Aorta (tissue), 5 donors: ENCODE measurements around the gene XCL2. TPM values are rescaled to one million over a fixed set of nuclear protein-coding genes. Genes with fewer than 3 reads are reported as not detected.

Experiments
- ATAC-seq: fragments of 200-7000 bp; cut with Tn5 transposase; one replicate; pipeline ENCODE4 v1.9.1; 2022; ENCODE audit warnings: moderate library complexity; ENCODE audit not compliant: low FRiP score
- DNase-seq, 2 donors: peaks; one replicate each; pipeline ENCODE4 v3.0.0-alpha.2; 2020
- H3K27ac ChIP-seq, 2 donors: one replicate each; pipeline ENCODE4 v1.5.1; 2013; ENCODE audit warnings: low read length in 2 of 2, mild to moderate bottlenecking in 2 of 2, moderate library complexity in 2 of 2, control low read depth in 1 of 2, inconsistent platforms in 1 of 2, low read depth in 1 of 2
- H3K27me3 ChIP-seq, 2 donors: one replicate each; pipeline ENCODE4 v1.6.1; 2013; ENCODE audit warnings: control low read depth in 1 of 2, low read length in 1 of 2, mild to moderate bottlenecking in 1 of 2, moderate library complexity in 1 of 2; ENCODE audit not compliant: insufficient read depth in 2 of 2, control insufficient read depth in 1 of 2
- H3K36me3 ChIP-seq, 2 donors: one replicate each; pipeline ENCODE4 v1.6.1; 2013; ENCODE audit warnings: control low read depth in 1 of 2, low read length in 1 of 2, mild to moderate bottlenecking in 1 of 2; ENCODE audit not compliant: insufficient read depth in 2 of 2, control insufficient read depth in 1 of 2
- H3K4me1 ChIP-seq, 2 donors: one replicate each; pipeline ENCODE4 v1.6.1; 2013; ENCODE audit warnings: low read length in 2 of 2, control low read depth in 1 of 2, mild to moderate bottlenecking in 1 of 2, moderate library complexity in 1 of 2; ENCODE audit not compliant: insufficient read depth in 2 of 2, control insufficient read depth in 1 of 2
- H3K4me3 ChIP-seq, 2 donors: one replicate each; pipeline ENCODE4 v1.5.1; 2013; ENCODE audit warnings: low read length in 2 of 2, control low read depth in 1 of 2, mild to moderate bottlenecking in 1 of 2
- H3K9me3 ChIP-seq: one replicate; pipeline ENCODE4 v1.6.1; 2013; ENCODE audit warnings: mild to moderate bottlenecking, low read length; ENCODE audit not compliant: control insufficient read depth
- WGBS, 2 donors: extraction: QIAGEN DNeasy Blood & Tissue Kit; methylation state at CpG; one replicate each; pipeline ENCODE4 v1.1.7; 2013; 5-methylcytosine and 5-hydroxymethylcytosine counted together
- intact Hi-C, 2 donors: fragments of 100-400 bp; cut with DNase I; formaldehyde crosslinking; loops; one replicate each; pipeline versions ENCODE4 v1.14.2 to v1.15.0; 2022
- polyA plus RNA-seq, 2 donors: library from polyadenylated mRNA; stranded (reverse); fragments of 200-250 nt; gene quantifications; one replicate each; pipeline ENCODE4 v1.2.3, GENCODE V29; 2013
- total RNA-seq, 2 donors: library from RNA; stranded (reverse); fragmentation: NEBNext Ultra II Directional; extraction: Animal tissue kit (Norgen Biotek cat#: 25700); gene quantifications; one replicate each; pipeline ENCODE4 v1.2.1, GENCODE V29; 2021
- donor health status: healthy with polysubstance abuse.
- donor health status: Bipolar disorder and iron deficiency.
- donor health status: DM: no; HTN: no; CAD: no.
- donor health status: DM: no; HTN: no; CAD: no.
- donor health status: DM: yes; HTN: yes; CAD: no.

Gene XCL2
- total and polyA plus RNA-seq, 4 donors: 1.1 TPM; not detected in 3

DNA sequence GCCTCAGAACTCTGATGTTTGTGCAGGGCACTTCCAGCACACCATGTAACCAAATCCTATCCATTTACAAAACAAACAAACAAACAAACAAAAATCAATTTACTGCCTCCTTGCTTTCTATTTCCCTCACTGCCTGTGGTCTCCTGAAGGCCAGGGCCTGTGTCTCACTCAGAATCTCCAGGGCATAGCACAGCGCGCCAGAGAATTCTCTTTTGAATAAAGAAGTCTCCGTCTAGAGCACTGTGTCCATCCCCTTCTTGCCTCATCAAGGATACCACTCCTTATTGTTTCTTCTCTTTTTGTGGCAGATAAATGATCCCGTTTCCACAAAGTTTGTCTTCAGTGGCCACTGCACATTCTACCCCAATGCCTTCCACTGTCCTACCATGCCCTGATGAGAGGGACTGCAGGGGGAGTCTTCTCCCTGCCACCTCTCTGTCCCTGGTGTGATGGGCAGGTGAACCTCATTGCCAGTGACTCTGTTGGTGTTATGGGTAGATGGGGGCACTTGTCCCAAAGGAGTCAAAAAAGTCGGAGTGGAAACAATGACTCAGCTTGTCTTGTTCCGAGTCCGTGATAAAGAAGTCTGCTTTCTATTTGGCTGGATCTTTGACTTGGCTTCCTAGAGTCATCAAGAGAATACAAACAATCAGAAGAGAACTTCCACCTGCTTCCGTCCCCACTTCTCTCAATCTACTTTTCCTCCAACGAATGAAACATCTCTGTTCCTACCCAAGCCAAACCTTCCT lies 30.0 kb downstream of the XCL2 start:
- H3K27ac ChIP-seq: no peak overlapping the region

DNA sequence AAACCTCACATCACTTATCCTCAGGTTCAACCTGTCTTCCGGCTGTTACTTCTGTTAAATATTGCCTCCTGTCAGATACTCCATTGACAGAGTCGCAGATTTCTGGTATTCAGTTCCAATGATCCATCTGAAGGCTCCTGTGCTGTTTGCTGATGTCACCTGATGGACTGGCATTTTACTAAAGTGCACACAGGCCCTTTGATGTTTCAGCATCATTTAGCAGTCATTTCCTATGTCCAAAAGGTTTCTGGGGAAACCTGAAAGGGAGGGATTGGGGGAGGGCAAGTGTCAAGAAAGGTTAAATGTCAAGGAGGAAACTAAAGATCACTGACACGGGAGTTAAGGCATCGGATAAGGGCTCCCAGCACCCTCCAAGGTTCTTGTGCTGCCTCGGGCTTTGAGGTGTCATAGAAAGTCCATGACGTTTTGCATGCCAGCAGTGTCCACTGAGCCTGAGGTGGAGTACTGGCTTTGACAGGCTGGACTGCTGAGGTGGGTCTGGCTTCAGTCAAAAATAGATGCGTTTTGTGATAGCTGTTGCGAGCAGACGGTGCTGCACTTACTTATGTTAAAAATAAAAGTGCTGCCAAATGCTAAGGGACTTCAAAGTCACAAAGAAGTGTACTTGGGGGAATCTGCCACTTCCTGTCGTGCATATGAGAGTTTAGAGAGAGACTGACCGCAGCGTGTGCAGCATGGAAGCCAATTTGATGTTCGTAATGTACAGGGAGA lies 30.8 kb downstream of the XCL2 start:
- Histone ChIP-seq H3K27ac (no peak overlapping the region), H3K36me3 (no peaks in the 10 kb centered on the region), H3K4me1 (no peaks in the 10 kb centered on the region), H3K4me3 (no peak overlapping the region), H3K9me3 (no peaks in the 10 kb centered on the region), H3K27me3 (no peaks in the 10 kb centered on the region)
- no peak for ATAC-seq
- no peak for DNase-seq
- 73 to 82% methylated on average over 13 of the region's 13 CpGs for WGBS, 2 donors
- intact Hi-C loops: no loop called here

More for the DNA sequence above, 30.0 kb downstream of the XCL2 start:
- DNase-seq (no peak), ATAC-seq (peak; percentile 36)
- Histone ChIP-seq H3K9me3 (no peaks in the 10 kb centered on the region), H3K27me3 (no peaks in the 10 kb centered on the region), H3K4me3 (no peak overlapping the region), H3K36me3 (no peaks in the 10 kb centered on the region), H3K4me1 (no peaks in the 10 kb centered on the region)
- intact Hi-C loops: no loop called here
- WGBS, 2 donors: 45 to 47% methylated on average over 9 of the region's 9 CpGs

DNA sequence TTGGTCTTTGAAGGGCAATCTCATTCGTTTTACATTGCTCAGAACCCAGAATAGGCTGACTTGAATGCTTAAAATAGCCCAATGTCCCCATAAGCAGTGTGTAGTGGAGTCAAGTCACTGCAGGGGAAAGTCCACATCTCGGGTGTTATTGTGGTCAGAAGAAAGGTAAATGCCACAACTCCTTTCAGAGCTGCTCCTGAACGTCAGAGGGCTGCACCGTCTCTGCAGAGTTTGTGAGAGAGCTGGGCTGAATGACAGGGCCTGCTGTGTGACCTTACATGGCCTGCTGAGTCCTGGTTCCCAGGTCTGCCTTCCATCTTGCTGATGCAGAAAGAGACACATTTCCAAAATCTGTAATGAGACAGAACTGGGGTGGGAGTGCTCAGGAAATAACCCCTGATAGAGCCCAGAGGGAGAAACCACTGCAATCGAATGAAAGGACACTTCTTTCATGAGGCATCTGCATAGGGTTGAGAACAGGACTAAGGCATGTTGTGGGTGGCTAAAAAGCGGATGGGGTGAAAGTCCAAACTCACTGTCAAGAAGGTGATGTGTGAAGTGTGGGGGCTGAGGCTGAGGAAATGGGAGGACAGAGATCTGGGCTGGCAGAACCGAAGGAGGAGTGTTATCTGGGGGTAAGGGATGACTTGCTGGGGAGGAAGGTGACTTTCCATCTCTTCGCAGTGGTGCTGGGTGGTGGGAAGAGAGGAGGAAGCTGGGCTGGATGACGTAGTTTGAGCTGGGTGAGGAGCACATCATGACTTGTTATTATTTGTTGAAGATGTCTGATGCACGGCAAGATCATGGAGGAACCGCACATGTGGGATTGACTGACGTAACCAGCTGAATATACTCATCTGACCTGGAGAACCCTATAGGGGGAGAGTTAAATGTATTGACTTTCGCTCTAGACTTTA lies 33.7 kb downstream of the XCL2 start:
- Histone ChIP-seq H3K4me3 (no peak overlapping the region), H3K4me1 (no peaks in the 10 kb centered on the region), H3K9me3 (no peaks in the 10 kb centered on the region), H3K36me3 (no peaks in the 10 kb centered on the region), H3K27ac (no peak overlapping the region), H3K27me3 (no peaks in the 10 kb centered on the region)
- intact Hi-C loops: no loop called here
- 77 to 80% methylated on average over 13 of the region's 13 CpGs for WGBS, 2 donors
- DNase-seq: no peak
- no peak for ATAC-seq

DNA sequence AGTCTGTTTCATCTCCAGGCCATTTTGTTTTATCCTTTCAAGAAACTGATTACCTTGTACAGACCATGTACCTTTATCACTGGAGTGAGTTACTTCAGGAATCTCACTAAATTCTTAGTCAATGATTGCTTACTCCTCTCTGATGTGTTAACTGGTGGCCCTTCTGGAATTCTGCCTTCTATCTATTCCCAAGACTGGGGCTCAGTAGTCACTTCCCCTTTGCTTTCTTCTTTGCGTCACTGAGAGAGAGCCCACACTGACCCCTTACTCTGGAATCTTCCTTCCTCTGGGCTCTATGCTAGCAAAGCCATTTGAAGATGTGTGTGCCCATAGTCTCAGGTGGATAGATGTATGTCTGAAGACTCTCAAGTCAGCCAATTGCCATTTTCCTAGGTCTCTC lies 34.6 kb downstream of the XCL2 start:
- Histone ChIP-seq H3K27ac (no peak overlapping the region), H3K27me3 (no peaks in the 10 kb centered on the region), H3K9me3 (no peaks in the 10 kb centered on the region), H3K4me1 (no peaks in the 10 kb centered on the region), H3K4me3 (no peak overlapping the region), H3K36me3 (no peaks in the 10 kb centered on the region)
- WGBS, 2 donors: 90 to 97% methylated on average over 1 of the region's 1 CpG
- intact Hi-C loops: no loop called here
- ATAC-seq (no peak), DNase-seq (no peak)

DNA sequence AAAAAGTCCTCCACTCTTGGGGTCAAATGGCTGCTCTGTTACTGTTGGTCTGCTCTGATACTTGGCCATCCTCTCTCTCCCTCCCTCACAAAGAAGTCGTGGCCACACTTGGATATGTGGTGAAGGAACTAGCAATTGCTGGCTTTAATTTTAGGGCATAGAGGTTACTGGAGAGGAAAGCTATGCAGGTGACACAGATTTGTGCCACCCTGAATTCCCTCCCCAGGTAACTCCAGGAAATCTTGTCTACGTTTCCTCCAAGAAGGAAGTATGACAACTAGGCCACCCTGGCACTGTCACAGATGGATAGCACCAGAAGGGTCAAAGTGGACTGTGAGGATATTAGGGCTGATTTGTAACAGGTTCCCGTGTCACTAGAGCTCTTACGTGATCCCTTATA lies 36.0 kb downstream of the XCL2 start:
- Histone ChIP-seq H3K27me3 (no peaks in the 10 kb centered on the region), H3K4me1 (no peaks in the 10 kb centered on the region), H3K9me3 (no peaks in the 10 kb centered on the region), H3K36me3 (no peaks in the 10 kb centered on the region), H3K4me3 (no peak overlapping the region), H3K27ac (no peak overlapping the region)
- 89 to 94% methylated on average over 4 of the region's 4 CpGs for WGBS, 2 donors
- DNase-seq (no peak), ATAC-seq (no peak)
- intact Hi-C loops: no loop called here

DNA sequence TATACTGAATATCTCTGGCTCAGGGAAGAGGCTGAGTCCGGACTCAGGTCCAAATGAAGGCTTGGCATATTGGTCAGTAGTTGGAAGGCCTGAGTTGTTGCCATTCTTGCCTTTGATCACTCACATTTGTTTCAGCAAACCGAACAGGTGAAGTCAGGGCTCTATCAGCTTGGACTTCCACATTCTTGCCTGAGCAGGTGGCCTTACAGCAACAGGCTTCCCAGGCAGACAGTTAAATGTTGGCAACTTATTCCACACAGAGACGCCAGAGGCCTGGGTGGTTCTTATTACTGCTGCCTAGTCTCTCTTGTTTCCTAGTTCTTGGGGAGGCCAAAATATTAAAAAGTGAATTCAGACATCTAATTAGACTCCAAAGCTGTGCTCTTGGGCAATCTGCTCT lies 36.6 kb downstream of the XCL2 start:
- Histone ChIP-seq H3K36me3 (no peaks in the 10 kb centered on the region), H3K27me3 (no peaks in the 10 kb centered on the region), H3K4me3 (no peak overlapping the region), H3K9me3 (no peaks in the 10 kb centered on the region), H3K4me1 (no peaks in the 10 kb centered on the region), H3K27ac (no peak overlapping the region)
- no peak for ATAC-seq
- no peak for DNase-seq
- intact Hi-C loops: no loop called here
- WGBS, 2 donors: 81 to 87% methylated on average over 3 of the region's 3 CpGs

DNA sequence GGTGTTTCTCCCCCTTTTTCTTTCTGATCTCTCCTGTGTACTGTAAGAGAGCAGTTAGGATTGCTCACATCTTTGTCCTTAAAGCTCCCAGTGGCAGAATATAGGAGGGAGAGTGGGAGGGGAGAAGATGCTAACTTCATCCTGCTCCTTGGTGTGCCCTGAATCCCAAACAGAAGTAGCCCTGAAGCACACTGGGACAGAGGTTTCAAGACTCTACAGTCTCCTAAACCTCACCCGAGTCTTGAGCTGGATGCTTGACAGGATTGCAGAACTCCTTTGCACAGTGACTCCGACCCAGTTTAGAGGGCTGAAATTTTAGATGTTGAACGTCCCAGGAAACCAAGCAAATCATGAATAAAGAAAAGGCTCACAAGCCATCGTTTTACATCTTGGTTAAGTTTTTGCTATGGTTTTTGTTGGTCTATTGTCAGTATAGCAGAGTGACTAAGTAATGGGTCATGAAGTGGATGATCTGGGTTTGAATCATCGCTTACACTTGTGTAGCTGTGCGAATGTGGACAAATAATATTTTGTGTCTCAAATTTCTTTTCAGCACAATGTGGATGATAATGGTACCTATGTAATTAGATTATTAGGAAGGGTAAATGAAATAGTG lies 37.5 kb downstream of the XCL2 start:
- DNase-seq (no peak), ATAC-seq (no peak)
- WGBS, 2 donors: 77 to 84% methylated on average over 6 of the region's 6 CpGs
- H3K9me3 ChIP-seq: no peaks in the 10 kb centered on the region
- no peak overlapping the region for H3K4me3 ChIP-seq
- H3K4me1 ChIP-seq: no peaks in the 10 kb centered on the region
- intact Hi-C loops: no loop called here
- no peaks in the 10 kb centered on the region for H3K36me3 ChIP-seq
- no peak overlapping the region for H3K27ac ChIP-seq
- no peaks in the 10 kb centered on the region for H3K27me3 ChIP-seq

DNA sequence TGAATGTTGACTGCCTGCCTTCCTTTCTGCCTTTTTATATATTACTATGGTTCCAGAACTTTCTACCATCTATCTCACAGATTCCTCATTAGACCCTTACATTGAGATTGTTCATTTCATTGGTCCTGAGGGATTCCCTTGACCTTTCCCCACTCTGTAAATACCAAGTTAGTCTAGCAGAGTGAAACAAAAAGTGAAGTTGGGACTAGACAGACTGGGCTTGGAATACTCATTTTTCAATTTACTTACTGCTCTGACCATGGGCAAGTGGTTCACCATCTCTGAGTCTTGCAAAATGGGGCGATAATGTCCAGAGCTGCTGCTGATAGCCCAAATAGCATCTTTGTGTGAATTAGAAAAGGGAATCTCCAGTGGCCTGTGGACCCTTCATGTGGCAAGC lies 38.8 kb downstream of the XCL2 start:
- H3K27ac ChIP-seq: no peak overlapping the region
- DNase-seq (no peak), ATAC-seq (no peak)
- no peaks in the 10 kb centered on the region for H3K27me3 ChIP-seq
- no peaks in the 10 kb centered on the region for H3K4me1 ChIP-seq
- H3K4me3 ChIP-seq: no peak overlapping the region
- intact Hi-C loops: no loop called here
- 95 to 97% methylated on average over 1 of the region's 1 CpG for WGBS, 2 donors
- no peaks in the 10 kb centered on the region for H3K36me3 ChIP-seq
- H3K9me3 ChIP-seq: no peaks in the 10 kb centered on the region
